GM18517 (cell line): ENCODE results near the gene LENEP.

ENCODE experiments used
- ATAC-seq: cut with Tn5 transposase; IDR thresholded peaks from one replicate; pipeline ENCODE4 v1.9.1; 2021; ENCODE audit warnings: mild to moderate bottlenecking, moderate library complexity; ENCODE audit not compliant: unreplicated experiment

LENEP gene

DNA sequence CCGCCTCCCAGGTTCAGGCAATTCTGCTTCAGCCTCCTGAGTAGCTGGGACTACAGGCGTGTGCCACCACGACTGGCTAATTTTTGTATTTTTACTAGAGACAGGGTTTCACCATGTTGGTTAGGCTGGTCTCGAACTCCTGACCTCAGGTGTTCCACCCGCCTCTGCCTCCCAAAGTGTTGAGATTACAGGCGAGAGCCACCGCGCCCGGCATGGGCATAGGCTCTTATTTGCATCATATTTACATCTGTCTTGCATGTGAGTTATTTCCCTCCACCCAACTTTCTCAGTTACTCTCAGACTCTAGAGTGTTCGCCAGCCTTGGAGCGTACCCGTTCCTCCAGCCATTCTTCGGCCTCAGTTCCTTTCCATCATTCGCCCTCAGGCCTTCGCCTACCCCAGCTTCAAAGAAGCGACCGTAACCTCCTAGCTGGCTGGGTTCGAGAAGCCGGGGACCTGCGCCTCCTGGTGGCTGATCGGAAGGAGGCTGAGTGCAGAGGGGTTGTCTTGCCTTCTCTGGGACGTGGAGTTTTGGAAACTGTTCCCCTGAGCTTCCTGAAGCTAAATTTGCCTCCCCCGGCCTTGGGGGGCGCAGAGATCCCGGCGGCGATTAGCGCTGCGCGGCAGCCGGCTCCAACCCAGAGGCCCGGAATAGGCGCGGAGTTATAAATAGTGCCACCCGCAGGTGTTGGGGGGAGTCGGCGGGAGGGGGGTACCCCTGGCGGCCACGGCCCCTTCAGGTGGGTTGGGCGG lies 5.6 kb downstream of the LENEP start:
- no peak for ATAC-seq

DNA sequence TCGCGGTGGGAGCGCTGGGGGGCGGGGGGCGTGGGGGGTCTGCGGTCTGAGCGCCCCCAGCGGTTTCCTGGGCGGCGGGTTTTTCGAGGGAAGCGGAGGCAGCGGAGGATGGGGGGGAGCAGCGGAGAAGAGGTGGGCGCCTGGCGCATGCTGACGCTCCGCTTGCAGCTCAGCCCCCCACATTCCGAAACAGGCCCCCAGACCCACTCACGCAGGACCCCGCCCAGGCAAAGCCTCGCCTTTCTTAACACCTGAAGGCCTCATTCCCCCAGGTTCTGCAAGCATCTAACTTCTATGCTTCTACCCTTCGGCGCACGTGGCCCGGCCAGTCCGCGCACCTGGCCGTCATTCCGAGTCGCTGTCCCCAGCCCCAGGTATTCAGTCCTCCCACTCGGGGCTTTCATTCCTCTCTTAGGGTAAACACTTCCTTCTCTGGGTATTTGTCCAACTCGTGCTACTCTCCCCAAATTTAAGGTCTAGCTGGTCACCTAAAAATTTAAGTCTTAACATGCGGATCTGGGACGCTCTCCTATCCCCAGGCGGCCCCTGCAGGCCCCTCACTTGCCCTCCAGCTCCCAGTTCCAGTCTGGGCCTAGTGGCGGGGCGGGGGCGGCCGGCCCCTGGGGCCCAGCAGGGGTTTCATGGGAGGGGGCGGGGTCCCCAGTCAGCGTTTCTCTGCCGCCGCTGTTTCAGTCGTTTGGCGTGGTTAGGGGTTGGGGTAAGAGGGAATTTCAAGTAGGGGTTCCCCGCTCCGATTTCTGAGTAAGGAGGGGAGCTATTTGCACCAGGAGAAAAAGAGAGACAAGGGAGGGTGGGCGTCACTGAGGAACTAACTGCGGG lies 6.4 kb downstream of the LENEP start:
- no peak for ATAC-seq

DNA sequence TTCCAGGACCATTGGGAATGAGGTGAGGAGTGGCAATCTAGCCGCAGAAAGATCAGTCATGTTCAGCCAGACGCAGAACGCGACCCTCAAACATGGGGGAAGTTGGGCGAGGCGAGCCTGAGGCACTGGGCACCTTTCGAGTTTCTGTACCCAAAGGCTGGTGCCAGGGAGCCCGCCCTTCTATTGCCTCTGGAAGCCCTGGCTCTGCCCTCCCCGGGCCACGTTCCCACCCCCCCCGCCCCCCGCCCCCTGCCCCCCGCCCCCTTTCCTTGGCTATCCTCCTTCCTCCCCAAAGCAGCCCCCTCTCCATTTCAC lies 7.0 kb downstream of the LENEP start:
- ATAC-seq, result no peak

DNA sequence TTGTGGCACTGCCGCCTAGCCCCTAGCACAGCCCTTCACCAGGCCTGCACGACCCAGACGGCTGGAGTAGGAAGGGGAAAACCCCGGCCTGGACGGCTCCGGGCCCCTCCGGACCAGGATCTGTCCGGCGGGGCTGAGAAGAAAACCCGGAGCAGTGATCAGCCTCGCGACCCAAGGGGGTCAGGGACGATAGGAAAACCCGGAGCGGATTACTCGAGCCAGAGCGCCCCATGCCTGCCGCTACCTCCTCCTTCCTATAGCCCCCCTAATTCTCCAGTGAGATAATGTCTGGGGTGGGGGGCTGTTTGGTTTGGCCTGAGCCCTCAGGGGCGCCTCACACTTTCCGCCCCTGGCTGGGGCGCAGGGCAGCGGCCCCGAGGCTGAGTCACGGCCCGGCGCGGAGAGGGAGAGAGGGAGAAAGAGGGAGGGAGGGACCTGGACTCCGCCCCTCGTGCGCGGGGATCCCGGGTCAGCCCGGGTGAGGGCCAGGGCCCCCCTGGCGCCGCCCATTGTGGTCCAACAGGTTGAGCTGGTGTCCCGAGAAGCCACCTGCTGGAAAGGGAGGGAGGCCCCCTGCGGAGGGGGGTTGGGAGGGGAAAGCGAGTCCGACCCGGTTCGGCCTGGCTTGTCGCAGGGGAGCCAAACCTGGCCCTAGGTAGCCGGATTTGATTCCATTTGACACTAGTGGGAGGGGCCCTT lies 7.5 kb downstream of the LENEP start:
- ATAC-seq, result peak; percentile 34

DNA sequence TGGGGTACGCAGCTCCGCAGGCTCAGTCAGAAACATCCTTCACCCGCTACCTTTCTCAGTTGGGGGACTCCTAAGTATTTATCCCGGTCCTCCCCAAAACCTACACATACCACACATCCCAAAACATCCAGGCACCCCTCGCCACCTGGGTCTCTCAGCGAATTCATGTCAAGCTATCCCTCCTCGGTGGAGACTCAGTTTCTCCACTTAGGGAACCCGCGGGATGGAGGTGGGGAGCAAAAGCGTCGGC lies 8.0 kb downstream of the LENEP start:
- ATAC-seq, result no peak

DNA sequence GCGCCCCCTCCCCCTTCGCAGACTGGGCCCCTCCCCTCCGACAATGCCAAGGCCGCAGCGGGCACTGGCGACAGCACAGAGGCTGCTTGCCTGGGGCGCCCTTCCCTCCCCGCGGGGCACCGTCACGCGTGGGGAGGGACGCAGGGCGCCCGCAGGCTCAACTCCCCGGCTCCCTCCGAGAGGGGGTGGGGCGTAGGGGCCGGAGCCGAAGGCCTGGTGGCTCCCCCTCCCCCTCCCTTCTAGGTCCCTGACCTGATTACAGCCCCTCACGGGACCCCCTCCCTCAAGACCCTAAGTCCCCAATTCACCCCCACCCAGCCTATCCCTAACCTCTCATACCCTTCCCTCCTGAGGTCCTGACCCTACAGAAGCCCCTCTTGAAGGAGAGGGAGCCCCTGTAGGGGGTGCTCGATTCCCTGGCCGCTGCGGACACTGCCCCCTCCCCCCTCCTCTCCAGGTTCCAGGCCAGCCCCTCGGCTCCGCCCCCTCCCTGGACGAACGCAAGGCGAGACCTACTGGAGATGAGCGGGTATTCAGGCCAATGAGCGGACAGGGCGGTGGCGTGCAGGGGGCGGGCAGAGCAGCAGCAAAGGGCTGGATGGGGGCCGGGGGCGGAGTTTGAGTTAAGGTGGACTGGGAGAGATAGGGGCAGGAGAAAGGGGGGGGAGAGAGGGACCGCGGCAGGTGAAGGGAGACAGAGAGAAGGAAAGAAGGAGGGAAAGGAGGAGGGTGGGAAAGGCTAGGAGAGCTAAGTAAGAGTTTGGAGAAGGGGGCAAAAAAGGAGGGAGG lies 8.5 kb downstream of the LENEP start:
- ATAC-seq, result peak; percentile 37

DNA sequence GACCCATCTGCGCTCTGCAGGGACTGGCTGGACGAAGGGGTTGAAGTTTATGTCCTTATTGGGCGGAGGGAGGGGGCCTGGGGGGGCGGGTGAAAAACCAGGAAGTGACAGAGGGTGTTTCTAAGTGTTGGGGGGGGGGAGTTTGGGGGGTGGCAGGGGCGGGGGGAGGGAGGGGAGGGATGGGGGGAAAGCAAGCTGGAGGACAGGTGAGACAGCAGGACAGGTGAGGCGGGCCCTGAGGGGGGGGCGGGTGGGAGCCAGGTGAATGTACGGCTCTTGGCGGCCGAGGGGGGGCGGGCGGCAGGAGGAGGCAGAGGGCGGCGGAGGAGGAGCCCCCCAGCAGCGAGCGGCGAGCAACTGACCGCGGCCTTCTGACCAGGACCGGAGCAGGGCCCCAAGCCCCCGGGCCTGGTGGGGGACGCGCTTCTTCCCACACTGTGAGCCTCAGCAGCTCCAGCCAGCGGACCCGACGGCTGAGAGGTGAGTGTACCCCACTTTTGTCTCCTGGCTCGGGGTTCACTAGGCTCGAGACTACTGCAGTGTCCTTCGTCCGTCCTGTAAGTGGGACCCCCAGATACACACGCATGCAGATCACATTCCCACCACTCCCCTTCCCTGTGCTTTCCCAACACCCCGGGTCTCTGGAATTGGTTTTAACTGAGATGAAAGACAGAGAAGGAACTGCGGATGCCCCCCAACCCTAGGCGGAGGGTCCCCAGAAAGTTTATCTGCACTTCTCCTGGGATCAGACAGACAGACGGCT lies 9.3 kb downstream of the LENEP start, which contains the start of gene ZBTB7B:
Gene ZBTB7B, plus strand, starts transcription at position 339 of the 763 bp plus-strand sequence. CDS start 11,859 bp downstream, outside the sequence.
- no peak for ATAC-seq

DNA sequence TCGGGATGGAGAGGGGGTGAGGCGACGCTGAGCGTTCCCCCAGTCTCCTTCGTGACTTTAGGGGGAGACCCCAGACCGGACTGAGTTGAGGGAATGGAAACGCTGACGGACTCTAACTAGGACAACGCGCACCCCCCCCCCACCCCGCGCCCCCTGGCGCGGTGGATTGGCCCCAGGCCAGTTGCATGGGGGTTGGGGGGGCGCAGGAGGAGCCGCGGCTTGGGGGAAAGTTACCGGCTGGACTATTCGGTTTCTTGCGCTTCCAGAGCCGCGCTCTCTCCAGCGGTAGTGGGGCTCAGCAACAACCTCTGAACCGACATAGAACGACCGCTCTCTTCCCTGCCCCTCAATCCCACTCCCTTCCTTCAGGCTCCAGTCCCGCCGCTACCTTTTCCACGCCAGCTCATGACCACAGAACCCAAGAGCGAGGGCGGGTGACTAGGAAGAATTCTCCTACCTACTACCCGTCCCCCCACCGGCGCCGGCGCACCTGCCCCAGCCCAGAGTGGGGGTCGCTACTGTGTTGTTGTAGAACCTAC lies 9.9 kb downstream of the LENEP start:
- no peak for ATAC-seq

DNA sequence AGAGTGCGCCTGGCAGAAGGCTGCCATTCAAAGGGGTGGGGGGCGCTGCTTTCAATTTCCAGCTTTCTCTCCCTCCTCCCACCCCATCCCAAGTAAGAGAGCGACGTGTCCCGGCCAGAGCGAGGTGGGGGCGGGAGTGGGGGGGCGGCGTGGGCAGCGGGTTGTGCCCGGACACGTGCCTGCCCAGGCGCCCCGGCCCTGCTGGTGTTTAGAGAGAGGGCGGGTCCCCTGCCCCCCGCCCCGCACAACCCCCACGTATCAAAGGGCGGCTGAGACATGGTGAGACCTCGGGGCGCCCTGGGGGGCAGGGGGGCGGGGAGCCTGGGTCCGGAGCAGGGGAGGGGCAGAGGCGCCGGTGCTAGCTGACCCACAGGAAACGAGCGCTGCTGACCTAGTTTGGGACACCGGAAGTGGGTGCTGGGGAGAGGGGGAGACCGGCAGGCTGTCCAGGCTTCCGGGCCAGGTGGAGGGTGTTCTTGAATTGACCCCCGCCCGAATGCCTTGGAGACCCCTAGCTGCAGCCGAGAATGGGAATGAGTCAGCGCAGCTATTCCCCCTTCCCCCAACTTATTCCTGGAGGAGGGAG lies 10.5 kb downstream of the LENEP start:
- ATAC-seq, result no peak

DNA sequence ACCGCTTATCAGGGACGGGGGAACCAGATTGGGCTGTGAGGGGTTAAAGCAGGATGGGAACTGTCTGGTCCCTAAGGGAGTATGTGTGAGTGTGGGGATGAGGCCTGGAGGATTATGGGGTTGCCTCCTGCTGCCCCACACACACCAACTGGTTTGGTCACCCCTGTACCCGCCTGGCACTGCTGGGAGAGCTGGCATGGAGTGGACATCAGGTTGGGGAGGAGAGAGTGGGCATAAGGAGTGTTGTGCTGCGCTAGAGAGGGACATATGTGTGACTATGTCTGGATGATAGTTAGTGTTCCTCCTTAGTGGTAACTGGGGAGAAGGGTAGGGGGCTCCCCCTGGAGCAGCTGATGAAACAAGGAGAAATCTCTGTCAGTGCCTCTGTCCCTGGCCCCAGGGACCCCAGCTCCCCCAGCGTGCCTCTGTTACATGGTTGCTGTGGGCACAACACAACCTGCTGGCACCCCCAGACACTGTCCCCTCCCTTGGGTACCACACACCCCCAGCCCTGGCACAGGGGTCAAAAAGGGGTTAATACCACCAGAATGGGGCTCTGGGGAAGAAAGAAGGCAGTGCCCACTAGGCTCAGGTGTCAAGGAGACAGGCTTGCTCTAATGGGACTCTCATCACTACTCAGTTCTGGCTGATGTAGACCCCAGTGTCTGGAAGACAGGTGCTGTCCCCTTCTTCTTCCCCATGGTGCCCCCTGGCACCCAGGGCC lies 11.1 kb downstream of the LENEP start:
- ATAC-seq, result no peak

DNA sequence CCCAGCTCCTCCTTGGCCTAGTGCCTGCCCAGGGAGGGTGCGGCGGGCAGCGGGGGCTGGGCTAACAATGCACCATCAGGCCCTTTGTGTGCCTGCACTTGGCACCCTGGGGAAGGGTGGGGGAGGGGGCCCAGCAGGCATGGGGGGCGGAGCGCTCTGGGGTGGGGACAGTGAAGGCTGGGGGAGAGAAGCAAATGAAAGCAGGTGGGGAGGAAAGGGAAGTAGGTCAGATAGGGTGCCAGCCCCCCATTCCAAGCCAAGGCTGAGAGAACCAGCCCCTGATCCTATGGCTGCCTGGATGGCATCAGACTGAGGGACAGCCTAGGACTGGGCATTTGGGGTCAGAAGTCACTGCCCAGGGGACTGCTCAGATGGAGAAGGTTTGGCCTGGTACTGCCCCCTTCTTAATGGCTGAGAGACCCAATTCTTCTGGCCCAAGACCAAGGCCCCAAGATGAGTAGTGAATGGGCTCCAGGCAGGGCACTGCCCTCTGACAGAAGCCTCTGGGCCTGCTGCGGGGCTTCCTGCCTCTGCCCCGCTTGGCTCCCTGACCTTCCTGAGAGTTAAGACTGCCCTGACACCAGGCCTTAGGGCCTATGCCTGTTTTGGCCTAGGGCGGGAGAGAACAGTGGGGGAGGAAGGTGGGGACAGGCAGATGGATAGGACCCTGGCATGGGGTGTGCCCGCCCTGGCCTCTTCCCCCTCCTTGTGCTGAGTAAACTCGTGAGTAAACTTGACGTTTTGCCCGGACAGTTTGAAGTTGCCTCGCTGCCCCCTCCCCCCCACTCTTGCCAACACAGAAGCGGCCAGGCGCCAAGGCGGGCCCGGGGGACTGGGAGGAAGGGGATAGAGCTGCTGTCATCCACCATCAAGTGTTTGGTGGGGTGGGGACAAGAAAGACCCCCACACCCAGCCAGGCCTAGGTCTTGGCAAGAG lies 12.0 kb downstream of the LENEP start:
- ATAC-seq, result no peak

DNA sequence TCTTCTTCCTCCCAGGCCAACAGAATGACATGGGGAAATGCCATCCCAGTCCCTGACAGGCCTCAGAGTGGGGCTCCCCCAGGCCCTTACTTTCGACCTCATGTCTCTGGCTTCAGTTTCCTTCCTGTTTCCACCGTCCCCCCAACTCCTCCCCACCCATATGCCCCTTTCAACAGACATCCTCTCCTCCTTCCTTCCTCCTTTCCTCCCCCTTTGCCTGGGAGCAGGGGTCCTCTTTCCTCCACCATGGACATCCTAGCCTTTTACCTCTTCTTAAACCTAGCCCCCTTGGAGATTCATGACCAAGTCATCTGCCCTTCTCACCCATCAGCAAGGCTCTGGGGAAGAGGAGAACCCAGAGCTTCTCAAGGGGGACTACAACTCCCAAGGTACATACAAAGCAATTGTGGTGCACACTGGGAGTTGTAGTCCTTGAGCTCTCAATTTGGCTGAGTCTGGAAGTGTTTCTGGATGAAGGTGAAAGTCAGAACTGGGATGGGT lies 13.3 kb downstream of the LENEP start:
- no peak for ATAC-seq

DNA sequence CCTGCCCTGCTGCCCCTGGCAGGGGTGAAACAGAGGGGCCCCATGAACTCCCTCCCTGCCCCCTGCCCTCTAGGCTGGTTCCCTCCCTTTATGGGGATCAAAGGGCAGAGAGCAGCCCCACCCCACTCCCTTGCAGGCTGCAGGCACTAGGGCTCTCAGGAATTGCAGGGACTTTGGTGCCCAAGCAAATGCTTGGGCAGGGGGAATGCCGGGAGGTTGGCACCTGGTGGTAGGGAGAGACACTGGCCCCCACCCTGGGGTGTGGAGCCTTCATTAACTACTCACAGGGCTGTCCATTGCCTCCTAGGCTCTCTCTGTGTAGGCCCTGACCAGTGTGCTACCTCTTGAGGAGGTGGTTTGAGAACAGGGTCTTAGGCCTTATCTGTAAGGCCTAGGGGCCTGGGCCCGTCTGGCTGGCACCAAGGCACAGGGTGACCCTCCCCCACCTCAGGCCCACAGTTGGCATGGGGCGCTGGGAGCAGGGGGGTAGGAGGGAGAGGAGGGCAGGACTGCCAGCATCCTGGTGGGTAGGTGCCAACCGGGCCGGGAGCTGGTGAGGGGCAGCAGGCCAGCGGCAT lies 14.0 kb downstream of the LENEP start:
- ATAC-seq, result no peak

DNA sequence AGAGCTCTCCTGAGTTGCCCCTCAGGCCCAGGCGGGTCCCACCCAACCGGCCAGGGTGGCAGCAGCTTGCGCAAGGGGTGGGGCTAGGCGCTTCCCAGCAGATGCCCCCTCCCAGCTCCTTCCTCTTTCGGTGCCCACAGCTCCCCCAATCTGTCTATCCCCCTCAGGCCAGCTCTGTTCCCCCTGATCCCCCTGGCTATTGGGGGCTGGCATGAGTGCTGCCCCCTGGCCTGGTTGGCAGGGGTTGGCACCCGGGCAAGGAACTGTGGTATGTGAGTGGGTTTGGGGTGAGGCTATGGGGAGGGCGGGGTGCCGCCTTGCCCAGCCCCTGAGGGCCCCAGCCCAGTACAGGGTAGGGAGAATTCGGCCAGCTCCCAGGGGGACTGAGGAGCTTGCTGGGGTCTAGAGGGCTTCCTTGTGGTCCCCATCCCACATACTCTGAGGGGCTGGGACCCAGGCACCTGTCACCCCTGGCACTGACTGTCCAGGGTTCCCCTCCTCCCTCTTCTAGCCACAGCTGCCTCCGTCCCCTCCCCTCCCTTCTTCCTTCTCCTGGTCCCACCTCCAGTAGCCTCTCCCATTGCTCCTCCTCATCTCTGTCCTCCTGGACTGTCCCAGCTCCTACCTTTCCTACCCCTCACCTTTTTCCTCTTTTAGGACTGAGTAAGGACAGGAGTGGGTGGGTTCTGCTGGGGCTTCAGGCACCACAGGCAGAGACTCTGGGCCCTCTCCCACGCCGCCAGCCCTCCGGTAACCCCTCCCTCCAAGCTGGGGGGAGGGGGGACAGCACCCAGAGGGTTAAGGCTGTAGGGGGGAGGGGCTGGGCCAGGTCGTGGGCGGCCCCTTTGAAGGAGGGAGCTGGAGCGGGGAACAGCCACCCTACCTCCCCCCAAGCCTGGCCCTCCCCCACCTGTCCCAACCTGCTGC lies 14.9 kb downstream of the LENEP start:
- no peak for ATAC-seq

DNA sequence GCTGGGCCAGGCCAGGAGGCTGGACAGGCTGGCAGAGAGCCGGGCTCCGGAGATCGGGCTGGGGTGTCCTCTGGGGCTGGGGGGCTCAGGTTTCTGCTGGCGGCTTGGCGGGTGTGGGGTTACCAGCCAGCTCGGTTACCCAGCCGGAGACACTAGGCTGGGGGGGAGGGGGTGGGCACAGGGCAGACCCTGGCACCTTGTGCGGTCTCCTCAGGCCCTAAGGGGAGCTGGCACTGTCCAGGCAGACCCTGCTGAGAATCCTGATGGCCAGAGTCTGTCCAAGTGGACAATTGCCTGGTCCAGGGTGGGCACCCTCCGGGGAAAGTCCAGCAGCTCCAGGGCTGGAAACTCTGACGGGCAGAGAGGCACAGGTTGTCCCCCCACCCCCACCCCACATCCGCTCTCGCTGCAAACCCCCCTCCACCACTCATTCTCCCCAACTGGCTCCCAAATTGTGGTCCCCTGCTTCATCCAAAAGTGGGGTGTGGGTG lies 15.9 kb downstream of the LENEP start:
- ATAC-seq, result no peak

DNA sequence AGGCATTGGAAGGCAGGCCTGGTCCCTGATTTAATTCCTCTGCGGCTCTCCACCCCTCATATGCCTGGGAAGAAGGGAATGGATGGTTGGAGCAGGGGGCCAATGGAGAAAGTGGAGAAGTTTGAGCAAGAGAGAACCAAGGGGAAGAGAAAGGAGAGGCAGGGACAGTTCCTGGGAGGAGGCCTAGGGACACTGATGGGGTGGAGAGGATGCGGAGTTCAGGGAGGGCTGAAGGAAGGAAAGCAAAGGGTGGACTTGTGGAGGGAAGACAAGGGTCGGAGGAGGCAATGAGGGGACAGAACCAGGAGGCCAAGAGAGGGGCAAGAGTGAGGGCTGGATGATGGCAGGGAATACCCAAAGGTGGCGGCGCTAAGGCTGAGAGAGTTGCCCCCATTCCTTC lies 16.4 kb downstream of the LENEP start:
- no peak for ATAC-seq
